ENCODE data around the gene DNM3.

Gene DNM3

GRCh38 chr1:171844381-171844780, 3.1 kb downstream of the DNM3 start:
- TF ChIP-seq CTCF (IDR thresholded peaks at IDR 0.05) = no peak

DNA sequence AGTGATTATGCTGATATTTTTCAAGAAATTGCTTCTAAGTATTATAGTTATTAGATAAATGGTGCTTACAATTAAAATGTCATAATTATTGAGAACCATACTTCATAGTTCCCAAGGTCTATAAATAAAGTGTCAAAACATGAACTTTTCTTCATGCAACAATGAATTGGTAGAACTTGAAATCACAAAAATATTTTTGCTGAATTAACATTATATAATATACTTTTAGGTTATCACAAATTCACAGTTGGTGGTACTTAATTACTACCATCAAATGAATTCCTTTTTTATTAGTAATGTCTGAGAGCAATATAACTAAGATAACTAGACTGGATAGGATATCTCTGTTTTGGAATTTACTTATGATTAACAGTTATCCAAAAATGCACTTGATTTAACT, 4.7 kb downstream of the DNM3 start:
- TF ChIP-seq CTCF (IDR thresholded peaks at IDR 0.05) = no peak

GRCh38 chr1:171849245-171849898, 8.1 kb downstream of the DNM3 start:
- TF ChIP-seq CTCF (IDR thresholded peaks at IDR 0.05) = no peak

GRCh38 chr1:171850651-171851350, 9.5 kb downstream of the DNM3 start:
- TF ChIP-seq CTCF (IDR thresholded peaks at IDR 0.05) = no peak

GRCh38 chr1:171852272-171852671, 11.0 kb downstream of the DNM3 start:
- no peak for TF ChIP-seq CTCF (IDR thresholded peaks at IDR 0.05)

GRCh38 chr1:171855381-171855780, 14.1 kb downstream of the DNM3 start:
- TF ChIP-seq CTCF (IDR thresholded peaks at IDR 0.05) = no peak

GRCh38 chr1:171858696-171859095, 17.4 kb downstream of the DNM3 start:
- TF ChIP-seq CTCF (IDR thresholded peaks at IDR 0.05) = no peak

Measured in LNCAP (cell line).